SK-N-SH treated with all-trans-retinoic acid at 6 μM for 48 hours (cell line): ENCODE measurements around the gene ITM2B.

Experiments
- CREB5 ChIP-seq: fragments of 250-450 bp; sonication (Bioruptor Pico); IDR thresholded peaks from 2 replicates; pipeline ENCODE4 v1.5.1; 2020; ENCODE audit warnings: low read depth, mild to moderate bottlenecking, moderate library complexity
- ISL1 ChIP-seq: fragments of 250-450 bp; sonication (Bioruptor Pico); IDR thresholded peaks from 2 replicates; pipeline ENCODE4 v2.1.2; 2022; ENCODE audit warnings: mild to moderate bottlenecking, moderate library complexity
- OSR1 ChIP-seq: fragments of 250-450 bp; sonication (Bioruptor Pico); IDR thresholded peaks from 2 replicates; pipeline ENCODE4 v1.8.0; 2022; ENCODE audit warnings: moderate library complexity, mild to moderate bottlenecking, inconsistent platforms
- PATZ1 ChIP-seq: fragments of 250-450 bp; sonication (Bioruptor Pico); IDR thresholded peaks from 2 replicates; pipeline ENCODE4 v1.8.0; 2020; ENCODE audit warnings: mild to moderate bottlenecking, moderate library complexity, borderline replicate concordance
- POU6F1 ChIP-seq: fragments of 250-450 bp; sonication (Bioruptor Pico); IDR thresholded peaks from 2 replicates; pipeline ENCODE4 v1.8.0; 2021; ENCODE audit warnings: low read depth, mild to moderate bottlenecking, moderate library complexity, borderline replicate concordance
- RARB ChIP-seq: fragments of 250-450 bp; sonication (Bioruptor Pico); IDR thresholded peaks from 2 replicates; pipeline ENCODE4 v1.8.0; 2021; ENCODE audit warnings: mild to moderate bottlenecking, moderate library complexity
- TCF4 ChIP-seq: fragments of 250-450 bp; sonication (Bioruptor Pico); IDR thresholded peaks from 2 replicates; pipeline ENCODE4 v1.8.0; 2021; ENCODE audit warnings: mild to moderate bottlenecking, moderate library complexity, borderline replicate concordance
- TOX ChIP-seq: fragments of 250-450 bp; sonication (Bioruptor Pico); IDR thresholded peaks from 2 replicates; pipeline ENCODE4 v1.8.0; 2021; ENCODE audit warnings: mild to moderate bottlenecking, moderate library complexity, borderline replicate concordance
- ZC3H10 ChIP-seq: fragments of 250-450 bp; sonication (Bioruptor Pico); IDR thresholded peaks from 2 replicates; pipeline ENCODE4 v1.5.1; 2021; ENCODE audit warnings: mild to moderate bottlenecking, moderate library complexity
- ZFP3 ChIP-seq: fragments of 250-450 bp; sonication (Bioruptor Pico); IDR thresholded peaks from 2 replicates; pipeline ENCODE4 v1.5.0; 2020; ENCODE audit warnings: mild to moderate bottlenecking, moderate library complexity
- ZFP30 ChIP-seq: fragments of 450-650 bp; formaldehyde crosslinking; IDR thresholded peaks from 2 replicates; pipeline ENCODE4 v1.5.0; 2022; ENCODE audit warnings: mild to moderate bottlenecking, moderate library complexity
- ZNF70 ChIP-seq: fragments of 450-650 bp; formaldehyde crosslinking; IDR thresholded peaks from 2 replicates; pipeline ENCODE4 v1.5.0; 2020; ENCODE audit warnings: mild to moderate bottlenecking, moderate library complexity

- TF ChIP-seq PATZ1 (CRISPR knock-in tag) (no peak), TCF4 (CRISPR knock-in tag) (no peak), ZFP30 (CRISPR knock-in tag) (no peak), ZFP3 (CRISPR knock-in tag) (no peak), RARB (CRISPR knock-in tag) (no peak), OSR1 (CRISPR knock-in tag) (no peak), POU6F1 (no peak), ISL1 (CRISPR knock-in tag) (no peak), CREB5 (CRISPR knock-in tag) (no peak), TOX (CRISPR knock-in tag) (no peak), ZNF70 (no peak), ZC3H10 (no peak)
These were observed 84.0 kb downstream of the ITM2B start for GRCh38 chr13:48316826-48317510.
